Peyer's patch (tissue), 4 donors: Measurements from ENCODE around the gene NDC80.
"Not testable (repeated sequence)": the region's sequence is repeated elsewhere in the genome, so short reads cannot be mapped to it uniquely, and the experiment has no call there.

ENCODE experiments used
- POLR2A ChIP-seq, 2 donors: fragments of 450-650 bp; IDR thresholded peaks; one replicate each; pipeline ENCODE4 v1.5.1; 2017; ENCODE audit warnings: antibody characterized with exemption in 2 of 2, mild to moderate bottlenecking in 2 of 2, moderate library complexity in 2 of 2
- TF ChIP-seq, protein P1 (sequence below), 6 experiments: fragments of 450-650 bp in 4 of 6; fragments of 200-600 bp in 2 of 6; sonication (generic) in 1 of 6; IDR thresholded peaks; one replicate each; pipeline ENCODE4 v1.5.1; 2017 to 2019; ENCODE audit warnings: antibody characterized with exemption in 6 of 6, mild to moderate bottlenecking in 3 of 6, moderate library complexity in 1 of 6

DNA sequence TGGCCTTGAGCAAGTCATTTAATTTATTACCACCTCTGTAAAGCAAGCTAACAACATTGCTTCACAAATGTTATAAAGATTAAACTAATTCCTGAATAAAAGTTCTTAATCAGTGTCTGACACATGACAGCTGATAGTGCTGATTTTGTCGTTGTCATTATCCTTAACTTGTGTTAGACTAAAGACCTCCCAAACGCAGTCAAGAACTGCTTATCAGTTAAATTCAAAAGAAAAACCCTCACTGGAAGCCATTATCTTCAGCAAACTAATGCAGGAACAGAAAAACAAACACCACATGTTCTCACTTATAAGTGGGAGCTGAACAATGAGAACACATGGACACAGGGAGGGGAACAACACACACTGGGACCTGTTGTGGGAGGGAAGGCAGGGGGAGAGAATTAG lies 46.6 kb upstream of the NDC80 start:
- TF ChIP-seq, protein P1, sequence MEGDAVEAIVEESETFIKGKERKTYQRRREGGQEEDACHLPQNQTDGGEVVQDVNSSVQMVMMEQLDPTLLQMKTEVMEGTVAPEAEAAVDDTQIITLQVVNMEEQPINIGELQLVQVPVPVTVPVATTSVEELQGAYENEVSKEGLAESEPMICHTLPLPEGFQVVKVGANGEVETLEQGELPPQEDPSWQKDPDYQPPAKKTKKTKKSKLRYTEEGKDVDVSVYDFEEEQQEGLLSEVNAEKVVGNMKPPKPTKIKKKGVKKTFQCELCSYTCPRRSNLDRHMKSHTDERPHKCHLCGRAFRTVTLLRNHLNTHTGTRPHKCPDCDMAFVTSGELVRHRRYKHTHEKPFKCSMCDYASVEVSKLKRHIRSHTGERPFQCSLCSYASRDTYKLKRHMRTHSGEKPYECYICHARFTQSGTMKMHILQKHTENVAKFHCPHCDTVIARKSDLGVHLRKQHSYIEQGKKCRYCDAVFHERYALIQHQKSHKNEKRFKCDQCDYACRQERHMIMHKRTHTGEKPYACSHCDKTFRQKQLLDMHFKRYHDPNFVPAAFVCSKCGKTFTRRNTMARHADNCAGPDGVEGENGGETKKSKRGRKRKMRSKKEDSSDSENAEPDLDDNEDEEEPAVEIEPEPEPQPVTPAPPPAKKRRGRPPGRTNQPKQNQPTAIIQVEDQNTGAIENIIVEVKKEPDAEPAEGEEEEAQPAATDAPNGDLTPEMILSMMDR (IDR thresholded peaks at IDR 0.05): not testable (repeated sequence)
- TF ChIP-seq POLR2A (IDR thresholded peaks at IDR 0.05): not testable (repeated sequence)
